ENCODE measurements around the gene DYSF.

Gene DYSF

GRCh38 chr2:71469403-71470398, 16.3 kb downstream of the DYSF start:
- Histone ChIP-seq H2AFZ (ENCODE audit: low read length) (no peak overlapping the region), H3K27me3 (replicated peaks; ENCODE audit: insufficient read depth, low read length) (peaks cover 40% of the 10 kb centered on the region), H3K9ac (ENCODE audit: low read length) (no peak overlapping the region), H3K4me2 (ENCODE audit: low read depth, low read length) (no peak overlapping the region), H3F3A (ENCODE audit: insufficient read depth, low read length) (no peaks in the 10 kb centered on the region), H3K9me3 (replicated peaks; ENCODE audit: insufficient read depth, low read length) (no peaks in the 10 kb centered on the region), H3K36me3 (replicated peaks; ENCODE audit: insufficient read depth, low read length) (no peaks in the 10 kb centered on the region), H4K20me1 (ENCODE audit: insufficient read depth, low read length) (no peaks in the 10 kb centered on the region), H3K27ac (ENCODE audit: low read length) (no peak overlapping the region), H3K9me2 (replicated peaks; ENCODE audit: insufficient read depth, low read length) (no peaks in the 10 kb centered on the region), H3K4me3 (ENCODE audit: low read length) (no peak overlapping the region), H3K4me1 (ENCODE audit: low read length) (no peaks in the 10 kb centered on the region), H3K79me2 (ENCODE audit: low read length) (no peaks in the 10 kb centered on the region)
- no peak for DNase-seq
- TF ChIP-seq EZH2phosphoT487 (IDR thresholded peaks at IDR 0.05; ENCODE audit: low read length) (no peak), EZH2 (optimal IDR thresholded peaks at IDR 0.05; ENCODE audit: low read depth, low read length) (no peak)
- TF ChIP-seq, protein P1, sequence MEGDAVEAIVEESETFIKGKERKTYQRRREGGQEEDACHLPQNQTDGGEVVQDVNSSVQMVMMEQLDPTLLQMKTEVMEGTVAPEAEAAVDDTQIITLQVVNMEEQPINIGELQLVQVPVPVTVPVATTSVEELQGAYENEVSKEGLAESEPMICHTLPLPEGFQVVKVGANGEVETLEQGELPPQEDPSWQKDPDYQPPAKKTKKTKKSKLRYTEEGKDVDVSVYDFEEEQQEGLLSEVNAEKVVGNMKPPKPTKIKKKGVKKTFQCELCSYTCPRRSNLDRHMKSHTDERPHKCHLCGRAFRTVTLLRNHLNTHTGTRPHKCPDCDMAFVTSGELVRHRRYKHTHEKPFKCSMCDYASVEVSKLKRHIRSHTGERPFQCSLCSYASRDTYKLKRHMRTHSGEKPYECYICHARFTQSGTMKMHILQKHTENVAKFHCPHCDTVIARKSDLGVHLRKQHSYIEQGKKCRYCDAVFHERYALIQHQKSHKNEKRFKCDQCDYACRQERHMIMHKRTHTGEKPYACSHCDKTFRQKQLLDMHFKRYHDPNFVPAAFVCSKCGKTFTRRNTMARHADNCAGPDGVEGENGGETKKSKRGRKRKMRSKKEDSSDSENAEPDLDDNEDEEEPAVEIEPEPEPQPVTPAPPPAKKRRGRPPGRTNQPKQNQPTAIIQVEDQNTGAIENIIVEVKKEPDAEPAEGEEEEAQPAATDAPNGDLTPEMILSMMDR (IDR thresholded peaks at IDR 0.05; ENCODE audit: low read length), result no peak

DNA sequence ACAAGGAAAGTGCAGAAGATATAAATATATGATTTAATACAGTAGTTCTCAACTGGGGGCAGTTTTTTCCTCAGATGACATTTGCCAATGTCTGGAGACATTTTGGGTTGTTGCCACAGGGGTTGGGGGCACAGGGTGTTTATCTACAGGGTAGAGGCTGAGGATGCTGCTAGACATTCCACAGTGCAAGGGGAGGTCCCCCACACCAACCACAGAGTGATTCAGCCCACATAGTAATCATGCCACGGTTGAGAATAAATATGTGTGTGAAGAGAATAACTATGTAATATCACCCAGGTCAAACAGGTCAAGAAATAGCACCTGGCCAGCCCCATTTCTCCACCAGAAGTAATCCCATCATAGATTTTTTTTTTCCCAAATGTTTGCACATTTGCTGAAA, 17.9 kb downstream of the DYSF start:
- no peaks in the 10 kb centered on the region for H3F3A ChIP-seq (ENCODE audit: insufficient read depth, low read length)
- no peaks in the 10 kb centered on the region for H3K9me3 ChIP-seq (replicated peaks; ENCODE audit: insufficient read depth, low read length)
- H3K4me2 ChIP-seq (ENCODE audit: low read depth, low read length), result no peak overlapping the region
- H3K27ac ChIP-seq (ENCODE audit: low read length), result no peak overlapping the region
- H3K79me2 ChIP-seq (ENCODE audit: low read length), result no peaks in the 10 kb centered on the region
- TF ChIP-seq, protein P1 (IDR thresholded peaks at IDR 0.05; ENCODE audit: low read length), result no peak
- TF ChIP-seq EZH2 (optimal IDR thresholded peaks at IDR 0.05; ENCODE audit: low read depth, low read length) (no peak), EZH2phosphoT487 (IDR thresholded peaks at IDR 0.05; ENCODE audit: low read length) (no peak)
- no peaks in the 10 kb centered on the region for H3K4me1 ChIP-seq (ENCODE audit: low read length)
- H4K20me1 ChIP-seq (ENCODE audit: insufficient read depth, low read length), result no peaks in the 10 kb centered on the region
- H3K9ac ChIP-seq (ENCODE audit: low read length), result no peak overlapping the region
- no peaks in the 10 kb centered on the region for H3K36me3 ChIP-seq (replicated peaks; ENCODE audit: insufficient read depth, low read length)
- no peak overlapping the region for H2AFZ ChIP-seq (ENCODE audit: low read length)
- H3K27me3 ChIP-seq (replicated peaks; ENCODE audit: insufficient read depth, low read length), result peaks cover 25% of the 10 kb centered on the region
- no peaks in the 10 kb centered on the region for H3K9me2 ChIP-seq (replicated peaks; ENCODE audit: insufficient read depth, low read length)
- DNase-seq, result no peak
- H3K4me3 ChIP-seq (ENCODE audit: low read length), result no peak overlapping the region

GRCh38 chr2:71472019-71472418, 18.7 kb downstream of the DYSF start:
- no peaks in the 10 kb centered on the region for H3K36me3 ChIP-seq (replicated peaks; ENCODE audit: insufficient read depth, low read length)
- H4K20me1 ChIP-seq (ENCODE audit: insufficient read depth, low read length), result no peaks in the 10 kb centered on the region

More at GRCh38 chr2:71472019-71472418, 18.7 kb downstream of the DYSF start:
- no peak for DNase-seq
- TF ChIP-seq, protein P1 (IDR thresholded peaks at IDR 0.05; ENCODE audit: low read length), result no peak
- no peak for TF ChIP-seq EZH2phosphoT487 (IDR thresholded peaks at IDR 0.05; ENCODE audit: low read length)
- Histone ChIP-seq H3K9ac (ENCODE audit: low read length) (no peak overlapping the region), H3K4me2 (ENCODE audit: low read depth, low read length) (no peak overlapping the region), H3K9me2 (replicated peaks; ENCODE audit: insufficient read depth, low read length) (no peaks in the 10 kb centered on the region), H3K79me2 (ENCODE audit: low read length) (no peaks in the 10 kb centered on the region), H3K4me1 (ENCODE audit: low read length) (no peaks in the 10 kb centered on the region), H3K27ac (ENCODE audit: low read length) (no peak overlapping the region), H2AFZ (ENCODE audit: low read length) (no peak overlapping the region), H3K9me3 (replicated peaks; ENCODE audit: insufficient read depth, low read length) (no peaks in the 10 kb centered on the region), H3K4me3 (ENCODE audit: low read length) (no peak overlapping the region), H3K27me3 (replicated peaks; ENCODE audit: insufficient read depth, low read length) (peaks cover 17% of the 10 kb centered on the region), H3F3A (ENCODE audit: insufficient read depth, low read length) (no peaks in the 10 kb centered on the region)
